SK-N-SH (cell line): ENCODE results near the gene SEMA4D. TPM values are rescaled to one million over a fixed set of nuclear protein-coding genes. Genes with fewer than 3 reads are reported as not detected.

Experiments used
- CTCF ChIA-PET: fragments of 300-600, 350-600 bp; formaldehyde crosslinking; extraction: SDS; loops from one replicate; lab custom pipeline; 2021; lab: Yijun Ruan, JAX
- POLR2A ChIA-PET: fragments of 350-600 bp; sonication (Branson Sonifier 250); formaldehyde crosslinking; extraction: SDS; loops from one replicate; lab custom pipeline; 2020; ENCODE audit warnings: antibody characterized with exemption, inconsistent platforms; lab: Yijun Ruan, JAX
- DNase-seq: peaks from one replicate; pipeline ENCODE4 v3.0.0; 2012
- H2AFZ ChIP-seq: fragments of 200-600 bp; sonication (generic); 2 replicates; pipeline ENCODE4 v1.8.1; 2016; ENCODE audit warnings: antibody characterized with exemption, mild to moderate bottlenecking, low read depth
- H3F3A ChIP-seq: fragments of 200-600 bp; sonication (generic); replicated peaks from 2 replicates; pipeline ENCODE3; 2016; ENCODE audit warnings: antibody characterized with exemption, mild to moderate bottlenecking; ENCODE audit not compliant: insufficient read depth
- H3K27ac ChIP-seq, 2 experiments: fragments of 200-500 bp in 1 of 2; fragments of 200-600 bp in 1 of 2; sonication (Bioruptor generic) in 1 of 2; sonication (generic), shearing (Covaris generic) in 1 of 2; 2 replicates each; pipeline versions ENCODE4 v1.5.1 to v1.6.1; 2014 to 2016; ENCODE audit warnings: low read depth in 2 of 2, inconsistent platforms in 1 of 2, low read length in 1 of 2, mild to moderate bottlenecking in 1 of 2, mixed read lengths in 1 of 2
- H3K27me3 ChIP-seq: fragments of 200-600 bp; sonication (generic), shearing (Covaris generic); 2 replicates; pipeline ENCODE4 v1.6.1; 2016; ENCODE audit warnings: mixed run types; ENCODE audit not compliant: insufficient read depth
- H3K36me3 ChIP-seq, 2 experiments: fragments of 200-500 bp in 1 of 2; fragments of 200-600 bp in 1 of 2; sonication (Bioruptor generic) in 1 of 2; sonication (generic) in 1 of 2; replicated peaks in 1 of 2; 2 replicates each; pipeline versions ENCODE3 to v1.5.1; 2014 to 2016; ENCODE audit warnings: low read length in 1 of 2, mild to moderate bottlenecking in 1 of 2; ENCODE audit not compliant: insufficient read depth in 2 of 2, control insufficient read depth in 1 of 2
- H3K4me1 ChIP-seq, 2 experiments: fragments of 200-500 bp in 1 of 2; fragments of 200-600 bp in 1 of 2; sonication (Bioruptor generic) in 1 of 2; sonication (generic), shearing (Covaris generic) in 1 of 2; 2 replicates each; pipeline versions ENCODE4 v1.5.1 to v1.6.1; 2014 to 2016; ENCODE audit warnings: low read depth in 1 of 2, low read length in 1 of 2, mixed run types in 1 of 2; ENCODE audit not compliant: insufficient read depth in 2 of 2, control insufficient read depth in 1 of 2
- H3K4me2 ChIP-seq: fragments of 200-600 bp; sonication (generic), shearing (Covaris generic); 2 replicates; pipeline ENCODE4 v1.6.1; 2017; ENCODE audit warnings: mixed run types
- H3K4me3 ChIP-seq, 2 experiments: fragments of 200-500 bp in 1 of 2; fragments of 200-600 bp in 1 of 2; sonication (Bioruptor generic) in 1 of 2; sonication (generic), shearing (Covaris generic) in 1 of 2; 2 replicates each; pipeline versions ENCODE4 v1.5.1 to v1.8.1; 2014 to 2016; ENCODE audit warnings: low read depth in 2 of 2, inconsistent platforms in 1 of 2, low read length in 1 of 2, mild to moderate bottlenecking in 1 of 2, mixed read lengths in 1 of 2, moderate library complexity in 1 of 2
- H3K79me2 ChIP-seq: fragments of 200-600 bp; sonication (generic); 2 replicates; pipeline ENCODE4 v1.8.1; 2017; ENCODE audit warnings: mild to moderate bottlenecking; ENCODE audit not compliant: insufficient read depth
- H3K9ac ChIP-seq: fragments of 200-600 bp; sonication (generic); 2 replicates; pipeline ENCODE4 v1.6.1; 2017; ENCODE audit warnings: mixed run types
- H3K9me2 ChIP-seq: fragments of 200-600 bp; sonication (generic); 2 replicates; pipeline ENCODE4 v1.6.1; 2017; ENCODE audit warnings: mixed run types
- H3K9me3 ChIP-seq: fragments of 200-600 bp; sonication (generic); 2 replicates; pipeline ENCODE4 v1.6.1; 2017; ENCODE audit warnings: mixed run types, mild to moderate bottlenecking, moderate library complexity
- H4K20me1 ChIP-seq: fragments of 200-600 bp; sonication (generic); 2 replicates; pipeline ENCODE4 v1.6.1; 2017; ENCODE audit warnings: mild to moderate bottlenecking, mixed run types; ENCODE audit not compliant: insufficient read depth
- CHD2 ChIP-seq: fragments of 150-350 bp; IDR thresholded peaks from 2 replicates; pipeline ENCODE4 v1.6.1; 2018; ENCODE audit warnings: low read length; ENCODE audit not compliant: partially characterized antibody
- ELF1 ChIP-seq: IDR thresholded peaks from 2 replicates; pipeline ENCODE4 v1.4.0; 2012
- FOSL2 ChIP-seq: IDR thresholded peaks from 2 replicates; pipeline ENCODE4 v1.4.0; 2012; ENCODE audit warnings: low read depth, mild to moderate bottlenecking, moderate library complexity, borderline replicate concordance
- FOXM1 ChIP-seq: IDR thresholded peaks from 2 replicates; pipeline ENCODE4 v1.4.0; 2012; ENCODE audit warnings: low read depth, mild to moderate bottlenecking
- GABPA ChIP-seq: IDR thresholded peaks from 2 replicates; pipeline ENCODE4 v1.4.0; 2012; ENCODE audit warnings: low read depth, mild to moderate bottlenecking
- GATA2 ChIP-seq: sonication (generic); formaldehyde crosslinking; IDR thresholded peaks from 2 replicates; pipeline ENCODE4 v1.5.0; 2020; ENCODE audit warnings: mild to moderate bottlenecking, missing genetic modification reagents
- PBX3 ChIP-seq: IDR thresholded peaks from 2 replicates; pipeline ENCODE4; 2012
- RCOR1 ChIP-seq: fragments of 150-350 bp; IDR thresholded peaks from 2 replicates; pipeline ENCODE4 v1.6.1; 2017; ENCODE audit warnings: antibody characterized with exemption, low read length
- REST ChIP-seq: IDR thresholded peaks from 2 replicates; pipeline ENCODE4 v1.6.1; 2012; ENCODE audit warnings: mild to moderate bottlenecking, low read depth, low read length, moderate library complexity
- SMC3 ChIP-seq: IDR thresholded peaks from 2 replicates; pipeline ENCODE4 v1.6.1; 2012; ENCODE audit warnings: low read depth, low read length, improper control_type of control experiment
- USF1 ChIP-seq: IDR thresholded peaks from 2 replicates; pipeline ENCODE4 v1.4.0; 2012; ENCODE audit warnings: low read depth, borderline replicate concordance
- ZBTB33 ChIP-seq: IDR thresholded peaks from 2 replicates; pipeline ENCODE4 v1.4.0; 2012; ENCODE audit warnings: low read depth, borderline replicate concordance
- WGBS: methylation state at CpG from one replicate; pipeline ENCODE4 v1.1.6; 2017; ENCODE audit warnings: low lambda C conversion rate; 5-methylcytosine and 5-hydroxymethylcytosine counted together
- polyA plus RNA-seq, 3 experiments: library from polyadenylated mRNA; depleted of rRNA; stranded (reverse); fragments of >200 nt; gene quantifications; 2 replicates each; pipeline ENCODE4 v1.2.3, GENCODE V29; 2012

Gene SEMA4D
- polyA plus RNA-seq, 1 of the 3 experiments (the other 2 are of a cell fraction), result 4.8 TPM

- Histone ChIP-seq H3K27me3 (no peaks in the 10 kb centered on the region), H3K79me2 (no peaks in the 10 kb centered on the region), H3K4me2 (no peak overlapping the region), H3K36me3 (no peaks in the 10 kb centered on the region), H3K27ac (no peak overlapping the region), H4K20me1 (no peaks in the 10 kb centered on the region), H3K9me2 (no peaks in the 10 kb centered on the region), H3K4me3 (no peak overlapping the region), H2AFZ (no peak overlapping the region), H3F3A (no peaks in the 10 kb centered on the region), H3K4me1 (peaks cover 0 to 23% of the 10 kb centered on the region in 2 experiments; a peak in 1 of 4 replicates), H3K9me3 (no peaks in the 10 kb centered on the region), H3K9ac (no peak overlapping the region)
- 76% methylated on average over 3 of the region's 10 CpGs for WGBS
- DNase-seq, result no peak
- ChIA-PET POLR2A (no interaction called here), CTCF (no interaction called here)
- TF ChIP-seq REST, result no peak
- TF ChIP-seq FOSL2, result no peak
- no peak for TF ChIP-seq SMC3
- TF ChIP-seq CHD2, result no peak
- TF ChIP-seq USF1, result no peak
- TF ChIP-seq ELF1, result no peak
- TF ChIP-seq RCOR1, result no peak
Measured at GRCh38 chr9:89465726-89466308, 32.1 kb downstream of the SEMA4D start.

DNA sequence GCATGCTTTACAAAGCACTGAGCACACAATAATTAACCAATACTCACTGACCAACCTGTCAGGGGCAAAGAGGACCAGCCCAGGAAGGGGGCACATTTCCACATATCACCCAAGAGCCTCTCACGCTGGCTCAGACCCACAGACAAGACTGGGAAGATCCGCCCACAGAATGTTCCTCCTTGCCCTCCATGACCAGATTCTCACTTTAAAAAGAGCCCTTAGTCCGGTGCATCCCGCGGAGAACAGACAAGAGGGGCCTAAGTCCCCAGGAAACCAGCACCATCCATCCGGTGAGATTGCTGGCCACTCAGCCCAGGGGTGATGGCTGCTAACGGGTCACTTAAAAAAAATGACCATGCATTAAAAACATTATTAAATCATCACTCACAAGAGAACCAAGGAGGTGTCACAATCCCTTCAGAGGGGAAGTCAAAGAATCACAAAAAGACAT, 32.9 kb downstream of the SEMA4D start:
- WGBS, result 90% methylated on average over 7 of the region's 7 CpGs
- Histone ChIP-seq H3K27me3 (no peaks in the 10 kb centered on the region), H3K9me2 (no peaks in the 10 kb centered on the region), H3K4me3 (no peak overlapping the region), H3K36me3 (no peaks in the 10 kb centered on the region), H3K27ac (no peak overlapping the region; a peak in 1 of 4 replicates), H2AFZ (no peak overlapping the region), H3K9me3 (no peaks in the 10 kb centered on the region), H4K20me1 (no peaks in the 10 kb centered on the region), H3K9ac (no peak overlapping the region), H3K79me2 (no peaks in the 10 kb centered on the region), H3K4me2 (no peak overlapping the region), H3F3A (no peaks in the 10 kb centered on the region), H3K4me1 (peaks cover 0 to 19% of the 10 kb centered on the region in 2 experiments; a peak in 1 of 4 replicates)
- DNase-seq, result no peak
- ChIA-PET CTCF (no interaction called here), POLR2A (interaction anchor here (0.6 kb wide), 1 partner anchor 50 kb away, joined by 3 read pairs; no protein-coding TSS in a partner anchor)
- TF ChIP-seq GABPA (no peak), PBX3 (no peak), GATA2 (CRISPR knock-in tag) (no peak), ZBTB33 (no peak), FOXM1 (no peak), RCOR1 (no peak)
